ENCODE results near the gene SLC37A4. TPM values are rescaled to one million over a fixed set of nuclear protein-coding genes. Genes with fewer than 3 reads are reported as not detected.
A peak's percentile ranks its signal among the peaks of the same experiment; 100 is the strongest.

Gene SLC37A4
- total and polyA plus RNA-seq, 10 of the 15 experiments (the other 5 are each of a cell fraction or from before 2014, with no cell fraction given): 11.6 to 29.7 (median 20.4) TPM

DNA sequence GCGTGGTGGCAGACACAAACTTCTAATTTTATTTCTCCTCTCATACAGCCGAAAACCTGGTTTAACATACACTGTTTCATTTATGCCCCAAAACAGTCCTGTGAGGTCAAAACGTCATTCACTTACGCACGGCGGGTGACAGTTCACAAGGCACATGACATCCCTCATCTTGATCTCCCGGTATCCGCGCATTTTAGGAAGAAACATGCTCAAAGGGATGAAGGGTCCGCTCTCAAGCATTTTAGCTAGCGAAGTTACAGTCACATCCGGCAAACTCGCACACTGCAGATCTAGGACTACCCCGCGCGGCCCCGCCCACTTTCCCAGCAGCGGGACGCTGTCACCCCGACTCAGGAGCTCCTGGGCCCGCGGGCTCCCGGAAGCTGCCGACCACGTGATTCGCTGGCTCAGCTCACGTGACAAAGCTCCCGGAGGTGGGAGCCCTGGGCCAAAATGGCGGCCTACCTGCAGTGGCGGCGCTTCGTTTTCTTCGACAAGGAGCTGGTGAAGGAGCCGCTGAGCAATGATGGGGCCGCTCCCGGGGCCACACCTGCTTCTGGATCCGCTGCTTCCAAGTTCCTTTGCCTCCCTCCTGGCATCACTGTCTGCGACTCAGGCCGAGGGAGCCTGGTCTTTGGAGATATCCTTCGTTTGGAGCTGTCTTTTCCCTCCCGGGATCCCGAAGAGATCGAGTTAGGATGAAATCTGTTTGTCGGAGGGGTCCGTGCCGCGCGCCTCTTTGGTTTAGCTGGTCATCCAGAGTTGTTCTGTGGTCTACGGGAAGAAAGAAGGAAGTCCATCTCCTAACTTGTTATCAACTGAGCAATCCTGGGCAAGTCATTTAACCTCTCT lies 36.9 kb upstream of the SLC37A4 start, which contains the start of gene VPS11 (continued):
- TF ChIP-seq, protein P1, sequence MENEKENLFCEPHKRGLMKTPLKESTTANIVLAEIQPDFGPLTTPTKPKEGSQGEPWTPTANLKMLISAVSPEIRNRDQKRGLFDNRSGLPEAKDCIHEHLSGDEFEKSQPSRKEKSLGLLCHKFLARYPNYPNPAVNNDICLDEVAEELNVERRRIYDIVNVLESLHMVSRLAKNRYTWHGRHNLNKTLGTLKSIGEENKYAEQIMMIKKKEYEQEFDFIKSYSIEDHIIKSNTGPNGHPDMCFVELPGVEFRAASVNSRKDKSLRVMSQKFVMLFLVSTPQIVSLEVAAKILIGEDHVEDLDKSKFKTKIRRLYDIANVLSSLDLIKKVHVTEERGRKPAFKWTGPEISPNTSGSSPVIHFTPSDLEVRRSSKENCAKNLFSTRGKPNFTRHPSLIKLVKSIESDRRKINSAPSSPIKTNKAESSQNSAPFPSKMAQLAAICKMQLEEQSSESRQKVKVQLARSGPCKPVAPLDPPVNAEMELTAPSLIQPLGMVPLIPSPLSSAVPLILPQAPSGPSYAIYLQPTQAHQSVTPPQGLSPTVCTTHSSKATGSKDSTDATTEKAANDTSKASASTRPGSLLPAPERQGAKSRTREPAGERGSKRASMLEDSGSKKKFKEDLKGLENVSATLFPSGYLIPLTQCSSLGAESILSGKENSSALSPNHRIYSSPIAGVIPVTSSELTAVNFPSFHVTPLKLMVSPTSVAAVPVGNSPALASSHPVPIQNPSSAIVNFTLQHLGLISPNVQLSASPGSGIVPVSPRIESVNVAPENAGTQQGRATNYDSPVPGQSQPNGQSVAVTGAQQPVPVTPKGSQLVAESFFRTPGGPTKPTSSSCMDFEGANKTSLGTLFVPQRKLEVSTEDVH (IDR thresholded peaks at IDR 0.05; ENCODE audit: low read depth, partially characterized antibody): no peak
- TF ChIP-seq ZNF622 (IDR thresholded peaks at IDR 0.05) (no peak), MEF2B (IDR thresholded peaks at IDR 0.05; ENCODE audit: partially characterized antibody, poor library complexity, severe bottlenecking) (peak; percentile 85), MTA3 (IDR thresholded peaks at IDR 0.05; ENCODE audit: borderline replicate concordance, low read length) (no peak), YY1 (IDR thresholded peaks at IDR 0.05; ENCODE audit: low read depth, low read length) (peak; percentile 99), RAD21 (IDR thresholded peaks at IDR 0.05; ENCODE audit: insufficient read depth, low read depth, low read length) (no peak), TCF3 (IDR thresholded peaks at IDR 0.05; ENCODE audit: borderline replicate concordance, insufficient read depth, low read depth, low read length) (no peak), MEF2A (IDR thresholded peaks at IDR 0.05; ENCODE audit: insufficient read depth, low read depth, low read length) (no peak), CREB1 (IDR thresholded peaks at IDR 0.05; ENCODE audit: low read depth) (peak; percentile 74), CBX3 (IDR thresholded peaks at IDR 0.05; ENCODE audit: borderline replicate concordance, low read depth) (no peak), PAX5 (IDR thresholded peaks at IDR 0.05; ENCODE audit: borderline replicate concordance, low read depth, low read length) (no peak), JUNB (IDR thresholded peaks at IDR 0.05) (no peak), RUNX3 (IDR thresholded peaks at IDR 0.05; ENCODE audit: low read length) (no peak), GABPA (IDR thresholded peaks at IDR 0.05; ENCODE audit: low read depth) (peak; percentile 84)
- TF ChIP-seq, protein P2, sequence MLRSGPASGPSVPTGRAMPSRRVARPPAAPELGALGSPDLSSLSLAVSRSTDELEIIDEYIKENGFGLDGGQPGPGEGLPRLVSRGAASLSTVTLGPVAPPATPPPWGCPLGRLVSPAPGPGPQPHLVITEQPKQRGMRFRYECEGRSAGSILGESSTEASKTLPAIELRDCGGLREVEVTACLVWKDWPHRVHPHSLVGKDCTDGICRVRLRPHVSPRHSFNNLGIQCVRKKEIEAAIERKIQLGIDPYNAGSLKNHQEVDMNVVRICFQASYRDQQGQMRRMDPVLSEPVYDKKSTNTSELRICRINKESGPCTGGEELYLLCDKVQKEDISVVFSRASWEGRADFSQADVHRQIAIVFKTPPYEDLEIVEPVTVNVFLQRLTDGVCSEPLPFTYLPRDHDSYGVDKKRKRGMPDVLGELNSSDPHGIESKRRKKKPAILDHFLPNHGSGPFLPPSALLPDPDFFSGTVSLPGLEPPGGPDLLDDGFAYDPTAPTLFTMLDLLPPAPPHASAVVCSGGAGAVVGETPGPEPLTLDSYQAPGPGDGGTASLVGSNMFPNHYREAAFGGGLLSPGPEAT (IDR thresholded peaks at IDR 0.05; ENCODE audit: low read depth): peak; percentile 99
- TF ChIP-seq, protein P3, sequence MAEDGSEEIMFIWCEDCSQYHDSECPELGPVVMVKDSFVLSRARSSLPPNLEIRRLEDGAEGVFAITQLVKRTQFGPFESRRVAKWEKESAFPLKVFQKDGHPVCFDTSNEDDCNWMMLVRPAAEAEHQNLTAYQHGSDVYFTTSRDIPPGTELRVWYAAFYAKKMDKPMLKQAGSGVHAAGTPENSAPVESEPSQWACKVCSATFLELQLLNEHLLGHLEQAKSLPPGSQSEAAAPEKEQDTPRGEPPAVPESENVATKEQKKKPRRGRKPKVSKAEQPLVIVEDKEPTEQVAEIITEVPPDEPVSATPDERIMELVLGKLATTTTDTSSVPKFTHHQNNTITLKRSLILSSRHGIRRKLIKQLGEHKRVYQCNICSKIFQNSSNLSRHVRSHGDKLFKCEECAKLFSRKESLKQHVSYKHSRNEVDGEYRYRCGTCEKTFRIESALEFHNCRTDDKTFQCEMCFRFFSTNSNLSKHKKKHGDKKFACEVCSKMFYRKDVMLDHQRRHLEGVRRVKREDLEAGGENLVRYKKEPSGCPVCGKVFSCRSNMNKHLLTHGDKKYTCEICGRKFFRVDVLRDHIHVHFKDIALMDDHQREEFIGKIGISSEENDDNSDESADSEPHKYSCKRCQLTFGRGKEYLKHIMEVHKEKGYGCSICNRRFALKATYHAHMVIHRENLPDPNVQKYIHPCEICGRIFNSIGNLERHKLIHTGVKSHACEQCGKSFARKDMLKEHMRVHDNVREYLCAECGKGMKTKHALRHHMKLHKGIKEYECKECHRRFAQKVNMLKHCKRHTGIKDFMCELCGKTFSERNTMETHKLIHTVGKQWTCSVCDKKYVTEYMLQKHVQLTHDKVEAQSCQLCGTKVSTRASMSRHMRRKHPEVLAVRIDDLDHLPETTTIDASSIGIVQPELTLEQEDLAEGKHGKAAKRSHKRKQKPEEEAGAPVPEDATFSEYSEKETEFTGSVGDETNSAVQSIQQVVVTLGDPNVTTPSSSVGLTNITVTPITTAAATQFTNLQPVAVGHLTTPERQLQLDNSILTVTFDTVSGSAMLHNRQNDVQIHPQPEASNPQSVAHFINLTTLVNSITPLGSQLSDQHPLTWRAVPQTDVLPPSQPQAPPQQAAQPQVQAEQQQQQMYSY (CRISPR knock-in tag; IDR thresholded peaks at IDR 0.05): no peak
- TF ChIP-seq, protein P4, sequence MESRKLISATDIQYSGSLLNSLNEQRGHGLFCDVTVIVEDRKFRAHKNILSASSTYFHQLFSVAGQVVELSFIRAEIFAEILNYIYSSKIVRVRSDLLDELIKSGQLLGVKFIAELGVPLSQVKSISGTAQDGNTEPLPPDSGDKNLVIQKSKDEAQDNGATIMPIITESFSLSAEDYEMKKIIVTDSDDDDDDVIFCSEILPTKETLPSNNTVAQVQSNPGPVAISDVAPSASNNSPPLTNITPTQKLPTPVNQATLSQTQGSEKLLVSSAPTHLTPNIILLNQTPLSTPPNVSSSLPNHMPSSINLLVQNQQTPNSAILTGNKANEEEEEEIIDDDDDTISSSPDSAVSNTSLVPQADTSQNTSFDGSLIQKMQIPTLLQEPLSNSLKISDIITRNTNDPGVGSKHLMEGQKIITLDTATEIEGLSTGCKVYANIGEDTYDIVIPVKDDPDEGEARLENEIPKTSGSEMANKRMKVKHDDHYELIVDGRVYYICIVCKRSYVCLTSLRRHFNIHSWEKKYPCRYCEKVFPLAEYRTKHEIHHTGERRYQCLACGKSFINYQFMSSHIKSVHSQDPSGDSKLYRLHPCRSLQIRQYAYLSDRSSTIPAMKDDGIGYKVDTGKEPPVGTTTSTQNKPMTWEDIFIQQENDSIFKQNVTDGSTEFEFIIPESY (IDR thresholded peaks at IDR 0.05): no peak
- TF ChIP-seq, protein P5, sequence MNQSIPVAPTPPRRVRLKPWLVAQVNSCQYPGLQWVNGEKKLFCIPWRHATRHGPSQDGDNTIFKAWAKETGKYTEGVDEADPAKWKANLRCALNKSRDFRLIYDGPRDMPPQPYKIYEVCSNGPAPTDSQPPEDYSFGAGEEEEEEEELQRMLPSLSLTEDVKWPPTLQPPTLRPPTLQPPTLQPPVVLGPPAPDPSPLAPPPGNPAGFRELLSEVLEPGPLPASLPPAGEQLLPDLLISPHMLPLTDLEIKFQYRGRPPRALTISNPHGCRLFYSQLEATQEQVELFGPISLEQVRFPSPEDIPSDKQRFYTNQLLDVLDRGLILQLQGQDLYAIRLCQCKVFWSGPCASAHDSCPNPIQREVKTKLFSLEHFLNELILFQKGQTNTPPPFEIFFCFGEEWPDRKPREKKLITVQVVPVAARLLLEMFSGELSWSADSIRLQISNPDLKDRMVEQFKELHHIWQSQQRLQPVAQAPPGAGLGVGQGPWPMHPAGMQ (IDR thresholded peaks at IDR 0.05; ENCODE audit: borderline replicate concordance): no peak
